AG10803 (cell line): ENCODE measurements around the gene SOX30.

ENCODE experiments used
- DNase-seq: peaks from one replicate; pipeline ENCODE4 v3.0.0; 2010; ENCODE audit warnings: low read depth
- H3K4me3 ChIP-seq: 2 replicates; pipeline ENCODE4 v1.5.1; 2011; ENCODE audit warnings: mild to moderate bottlenecking, low read length, control low read depth
- CTCF ChIP-seq: conservative IDR thresholded peaks from 2 replicates; pipeline ENCODE4 v1.5.1; 2011; ENCODE audit warnings: mild to moderate bottlenecking, low read length, control low read depth, inconsistent platforms

SOX30 gene

GRCh38 chr5:157603333-157604190, 48.7 kb downstream of the SOX30 start:
- TF ChIP-seq CTCF: no peak
- peak; percentile 86 for DNase-seq
- H3K4me3 ChIP-seq: no peak overlapping the region

- no peak for TF ChIP-seq CTCF
- no peak for DNase-seq
- H3K4me3 ChIP-seq: no peak overlapping the region
Measured at GRCh38 chr5:157602505-157602904, 49.7 kb downstream of the SOX30 start.

GRCh38 chr5:157600252-157600651, 52.0 kb downstream of the SOX30 start:
- TF ChIP-seq CTCF: no peak
- no peak for DNase-seq
- no peak overlapping the region for H3K4me3 ChIP-seq

- DNase-seq: no peak
- no peak overlapping the region for H3K4me3 ChIP-seq
- no peak for TF ChIP-seq CTCF
Measured at GRCh38 chr5:157599565-157599964, 52.7 kb downstream of the SOX30 start.

GRCh38 chr5:157598350-157598936, 53.8 kb downstream of the SOX30 start:
- TF ChIP-seq CTCF: no peak
- no peak overlapping the region for H3K4me3 ChIP-seq
- DNase-seq: no peak

- TF ChIP-seq CTCF: no peak
- no peak overlapping the region for H3K4me3 ChIP-seq
- no peak for DNase-seq
Measured at GRCh38 chr5:157597277-157597676, 55.0 kb downstream of the SOX30 start.

GRCh38 chr5:157596487-157596886, 55.8 kb downstream of the SOX30 start:
- peak; percentile 21 for DNase-seq
- no peak overlapping the region for H3K4me3 ChIP-seq
- TF ChIP-seq CTCF: no peak
